Measurements from ENCODE around the gene RASL10B.

The RASL10B gene

GRCh38 chr17:35692512-35693210 lies 38.8 kb upstream of the RASL10B start:
- no peaks in the 10 kb centered on the region for H4K20me1 ChIP-seq (ENCODE audit: insufficient read depth, low read length, poor library complexity, severe bottlenecking)
- no peaks in the 10 kb centered on the region for H3K27me3 ChIP-seq (ENCODE audit: insufficient read depth, low read length, poor library complexity, severe bottlenecking)

GRCh38 chr17:35693662-35694061 lies 37.8 kb upstream of the RASL10B start:
- Histone ChIP-seq H2AFZ (ENCODE audit: low read length) (no peak overlapping the region), H3K36me3 (ENCODE audit: insufficient read depth, low read length) (peaks cover 71% of the 10 kb centered on the region), H3K4me2 (ENCODE audit: low read depth, low read length, poor library complexity, severe bottlenecking) (no peak overlapping the region), H4K20me1 (ENCODE audit: insufficient read depth, low read length, poor library complexity, severe bottlenecking) (no peaks in the 10 kb centered on the region), H3F3A (ENCODE audit: low read depth) (no peaks in the 10 kb centered on the region), H3K4me3 (ENCODE audit: low read length, poor library complexity, severe bottlenecking) (no peak overlapping the region), H3K9me3 (ENCODE audit: insufficient read depth, low read depth, low read length) (no peaks in the 10 kb centered on the region), H3K79me2 (ENCODE audit: insufficient read depth, low read length) (no peaks in the 10 kb centered on the region), H3K9me2 (replicated peaks; ENCODE audit: low read depth, low read length) (no peaks in the 10 kb centered on the region), H3K9ac (ENCODE audit: low read depth, low read length, poor library complexity, severe bottlenecking) (no peak overlapping the region), H3K4me1 (ENCODE audit: insufficient read depth, low read length, poor library complexity, severe bottlenecking) (no peaks in the 10 kb centered on the region), H3K27me3 (ENCODE audit: insufficient read depth, low read length, poor library complexity, severe bottlenecking) (no peaks in the 10 kb centered on the region)
- TF ChIP-seq EZH2phosphoT487 (IDR thresholded peaks at IDR 0.05; ENCODE audit: borderline replicate concordance) (no peak), CTCF (conservative IDR thresholded peaks at IDR 0.05; ENCODE audit: low read length) (no peak)

More at GRCh38 chr17:35692512-35693210, 38.8 kb upstream of the RASL10B start:
- Histone ChIP-seq H3K79me2 (ENCODE audit: insufficient read depth, low read length) (no peaks in the 10 kb centered on the region), H3K9me2 (replicated peaks; ENCODE audit: low read depth, low read length) (no peaks in the 10 kb centered on the region), H3F3A (ENCODE audit: low read depth) (no peaks in the 10 kb centered on the region), H3K4me2 (ENCODE audit: low read depth, low read length, poor library complexity, severe bottlenecking) (no peak overlapping the region), H3K4me3 (ENCODE audit: low read length, poor library complexity, severe bottlenecking) (no peak overlapping the region), H3K4me1 (ENCODE audit: insufficient read depth, low read length, poor library complexity, severe bottlenecking) (no peaks in the 10 kb centered on the region), H3K9ac (ENCODE audit: low read depth, low read length, poor library complexity, severe bottlenecking) (no peak overlapping the region), H2AFZ (ENCODE audit: low read length) (no peak overlapping the region), H3K9me3 (ENCODE audit: insufficient read depth, low read depth, low read length) (no peaks in the 10 kb centered on the region), H3K36me3 (ENCODE audit: insufficient read depth, low read length) (peaks cover 77% of the 10 kb centered on the region)
- TF ChIP-seq CTCF (conservative IDR thresholded peaks at IDR 0.05; ENCODE audit: low read length) (no peak), EZH2phosphoT487 (IDR thresholded peaks at IDR 0.05; ENCODE audit: borderline replicate concordance) (no peak)

DNA sequence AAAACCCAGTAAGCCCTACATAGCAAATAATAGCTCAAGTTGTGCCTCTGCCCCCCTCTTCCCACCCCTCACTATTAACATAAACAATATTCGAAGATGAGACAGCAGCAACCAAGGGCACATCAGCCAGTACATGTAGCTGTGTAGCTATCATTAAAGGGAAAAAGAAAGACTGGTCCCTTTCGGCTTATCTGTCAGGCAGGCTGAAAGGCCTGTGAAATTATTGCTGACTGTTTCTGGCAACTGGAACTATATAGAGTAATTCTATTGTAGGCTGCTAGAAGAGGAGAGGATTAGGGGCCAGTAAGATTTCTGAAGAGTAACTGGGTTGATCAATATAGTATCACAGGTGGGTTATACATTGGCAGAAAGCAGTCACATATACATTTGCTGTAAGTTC lies 36.5 kb upstream of the RASL10B start:
- Histone ChIP-seq H3K9me2 (replicated peaks; ENCODE audit: low read depth, low read length) (no peaks in the 10 kb centered on the region), H2AFZ (ENCODE audit: low read length) (no peak overlapping the region), H3K79me2 (ENCODE audit: insufficient read depth, low read length) (no peaks in the 10 kb centered on the region), H3K4me1 (ENCODE audit: insufficient read depth, low read length, poor library complexity, severe bottlenecking) (no peaks in the 10 kb centered on the region), H3K27me3 (ENCODE audit: insufficient read depth, low read length, poor library complexity, severe bottlenecking) (no peaks in the 10 kb centered on the region), H3K4me2 (ENCODE audit: low read depth, low read length, poor library complexity, severe bottlenecking) (no peak overlapping the region), H3K36me3 (ENCODE audit: insufficient read depth, low read length) (peaks cover 61% of the 10 kb centered on the region), H4K20me1 (ENCODE audit: insufficient read depth, low read length, poor library complexity, severe bottlenecking) (no peaks in the 10 kb centered on the region), H3K4me3 (ENCODE audit: low read length, poor library complexity, severe bottlenecking) (no peak overlapping the region), H3K9ac (ENCODE audit: low read depth, low read length, poor library complexity, severe bottlenecking) (no peak overlapping the region), H3F3A (ENCODE audit: low read depth) (no peaks in the 10 kb centered on the region), H3K9me3 (ENCODE audit: insufficient read depth, low read depth, low read length) (no peaks in the 10 kb centered on the region)
- TF ChIP-seq CTCF (conservative IDR thresholded peaks at IDR 0.05; ENCODE audit: low read length) (no peak), EZH2phosphoT487 (IDR thresholded peaks at IDR 0.05; ENCODE audit: borderline replicate concordance) (no peak)
